SH-SY5Y (cell line): Measurements from ENCODE around the gene DDX39B.

Experiments used
- GATA2 ChIP-seq: IDR thresholded peaks from 2 replicates; pipeline ENCODE4 v1.6.1; 2011; ENCODE audit warnings: mild to moderate bottlenecking, low read depth, low read length
- GATA3 ChIP-seq: IDR thresholded peaks from 2 replicates; pipeline ENCODE4 v1.6.1; 2011; ENCODE audit warnings: low read depth, mild to moderate bottlenecking, low read length, moderate library complexity

GRCh38 chr6:31576897-31577578 is 35.2 kb upstream of the DDX39B start:
- TF ChIP-seq GATA3 (no peak), GATA2 (no peak)
